Colonic mucosa (tissue), 4 donors: ENCODE data around the gene FAM131B. TPM values are rescaled to one million over a fixed set of nuclear protein-coding genes. Genes with fewer than 3 reads are reported as not detected.

Experiments
- DNase-seq: peaks from one replicate; pipeline ENCODE4 v3.0.0-alpha.2; 2020
- H3K27ac ChIP-seq: fragments of 200-600 bp; one replicate; pipeline ENCODE4 v1.8.0; 2021
- H3K27me3 ChIP-seq: fragments of 200-600 bp; one replicate; pipeline ENCODE4 v1.8.0; 2021
- H3K36me3 ChIP-seq: fragments of 200-600 bp; one replicate; pipeline ENCODE4 v1.8.0; 2021
- H3K4me1 ChIP-seq: fragments of 200-600 bp; one replicate; pipeline ENCODE4 v1.8.0; 2021; ENCODE audit warnings: mild to moderate bottlenecking
- H3K4me3 ChIP-seq: fragments of 200-600 bp; one replicate; pipeline ENCODE4 v1.8.0; 2021
- H3K9ac ChIP-seq, 2 donors: one replicate each; pipeline ENCODE4 v1.7.0; 2013; ENCODE audit warnings: control low read depth in 2 of 2, low read depth in 2 of 2, low read length in 2 of 2
- H3K9me3 ChIP-seq: fragments of 200-600 bp; one replicate; pipeline ENCODE4 v1.8.0; 2021
- CTCF ChIP-seq: fragments of 200-600 bp; IDR thresholded peaks from one replicate; pipeline ENCODE4 v1.8.0; 2022; ENCODE audit warnings: antibody characterized with exemption, mild to moderate bottlenecking
- intact Hi-C: fragments of 100-400 bp; cut with DNase I; formaldehyde crosslinking; loops from one replicate; pipeline ENCODE4 v1.14.1; 2022
- microRNA-seq: library from miRNA; unstranded; fragments of <30 nt; microRNA quantifications from one replicate; pipeline ENCODE4, GENCODE V29; 2019
- total RNA-seq, 2 donors: library from RNA; stranded (reverse); fragmentation: NEBNext Ultra II Directional in 1 of 2; extraction: Animal tissue kit (Norgen Biotek cat#: 25700) in 1 of 2; gene quantifications; one replicate each; pipeline ENCODE4 v1.2.1, GENCODE V29; 2021
- donor health status: healthy.
- donor health status: DM: no; HTN: no; CAD: no.
- donor health status: DM: no; HTN: no; CAD: no.

FAM131B gene
- total RNA-seq, 2 donors from 2014 or later: 0.40 to 1.8 TPM

DNA sequence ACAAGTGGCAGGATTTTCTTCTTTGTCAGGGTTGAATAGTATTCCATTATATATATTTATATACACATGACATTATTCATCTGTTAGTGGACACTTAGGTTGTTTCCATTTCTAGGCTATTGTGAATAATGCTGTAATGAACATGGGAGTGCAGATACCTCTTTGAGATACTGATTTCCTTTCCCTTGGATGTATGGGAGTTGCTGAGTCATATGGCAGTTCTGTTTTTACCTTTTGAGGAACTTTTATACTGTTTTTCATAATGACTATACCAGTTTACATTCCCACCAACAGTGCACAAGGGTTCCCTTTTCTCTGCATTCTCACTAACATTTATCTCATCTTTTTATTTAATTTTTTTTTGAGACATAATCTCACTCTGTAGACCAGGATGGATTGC lies 48.4 kb downstream of the FAM131B start:
- H3K36me3 ChIP-seq: no peaks in the 10 kb centered on the region
- DNase-seq: no peak
- no peak for TF ChIP-seq CTCF
- no peaks in the 10 kb centered on the region for H3K4me1 ChIP-seq
- no peak overlapping the region for H3K4me3 ChIP-seq
- H3K9me3 ChIP-seq: no peaks in the 10 kb centered on the region
- H3K27me3 ChIP-seq: no peaks in the 10 kb centered on the region
- intact Hi-C loops: no loop called here
- H3K9ac ChIP-seq: no peak overlapping the region
- no peak overlapping the region for H3K27ac ChIP-seq

DNA sequence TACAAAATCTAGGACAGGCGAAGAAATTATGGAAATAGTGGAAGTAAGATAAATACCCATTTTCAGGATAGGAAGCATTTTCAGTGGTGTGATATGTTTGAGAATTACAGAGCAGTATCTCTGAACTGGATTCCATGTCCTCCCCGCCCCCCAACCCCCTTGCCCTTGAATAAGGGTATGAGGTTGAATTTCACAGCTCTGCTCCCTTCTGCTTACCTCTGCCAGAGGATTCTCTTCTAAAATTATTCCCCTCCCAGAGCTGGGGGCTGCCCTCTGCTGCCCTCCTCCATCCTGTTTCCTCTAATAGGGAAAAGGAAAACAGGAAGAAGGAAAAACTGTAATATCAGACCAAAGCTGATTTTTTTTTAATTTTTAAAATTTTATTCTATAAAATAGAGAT lies 53.9 kb downstream of the FAM131B start:
- Histone ChIP-seq H3K27ac (no peak overlapping the region), H3K4me3 (no peak overlapping the region), H3K36me3 (peaks cover 10% of the 10 kb centered on the region), H3K9ac (no peak overlapping the region), H3K27me3 (no peaks in the 10 kb centered on the region), H3K9me3 (no peaks in the 10 kb centered on the region), H3K4me1 (no peaks in the 10 kb centered on the region)
- DNase-seq: no peak
- no peak for TF ChIP-seq CTCF
- intact Hi-C loops: loop anchor here (5.0 to 10.0 kb wide), 2 partner anchors 109 to 294 kb away; no protein-coding TSS in a partner anchor

- Histone ChIP-seq H3K4me1 (no peaks in the 10 kb centered on the region), H3K9ac (no peak overlapping the region), H3K27ac (no peak overlapping the region), H3K27me3 (no peaks in the 10 kb centered on the region), H3K4me3 (no peak overlapping the region), H3K36me3 (peaks cover 21% of the 10 kb centered on the region), H3K9me3 (no peaks in the 10 kb centered on the region)
- intact Hi-C loops: loop anchor here (2.0 to 10.0 kb wide), 3 partner anchors 65 to 291 kb away; no protein-coding TSS in a partner anchor
- peak; percentile 83 for TF ChIP-seq CTCF
- DNase-seq: peak; percentile 90
These were observed 57.0 kb downstream of the FAM131B start for GRCh38 chr7:143305423-143306070.

- Histone ChIP-seq H3K4me3 (no peak overlapping the region), H3K27me3 (no peaks in the 10 kb centered on the region), H3K36me3 (peaks cover 25% of the 10 kb centered on the region), H3K4me1 (no peaks in the 10 kb centered on the region), H3K9ac (no peak overlapping the region), H3K9me3 (no peaks in the 10 kb centered on the region), H3K27ac (no peak overlapping the region)
- DNase-seq: no peak
- no peak for TF ChIP-seq CTCF
- intact Hi-C loops: loop anchor here (2.0 to 10.0 kb wide), 3 partner anchors 64 to 290 kb away; no protein-coding TSS in a partner anchor
These were observed 57.6 kb downstream of the FAM131B start for GRCh38 chr7:143304938-143305337.

GRCh38 chr7:143303733-143304132 lies 58.8 kb downstream of the FAM131B start:
- H3K4me1 ChIP-seq: no peaks in the 10 kb centered on the region
- H3K9me3 ChIP-seq: no peaks in the 10 kb centered on the region
- intact Hi-C loops: loop anchor here (2.0 to 10.0 kb wide), 2 partner anchors 63 to 289 kb away; no protein-coding TSS in a partner anchor
- no peak for DNase-seq
- no peak overlapping the region for H3K4me3 ChIP-seq
- H3K27ac ChIP-seq: no peak overlapping the region
- no peaks in the 10 kb centered on the region for H3K27me3 ChIP-seq
- H3K36me3 ChIP-seq: peaks cover 25% of the 10 kb centered on the region
- no peak overlapping the region for H3K9ac ChIP-seq
- no peak for TF ChIP-seq CTCF

Small RNA genes within 50 kb of the gene (microRNA-seq; reads per million reads assigned to microRNA genes)
- not detected for gene MIR6892

Other genes with a start within 250 kb of the FAM131B start
- gene PIP, start 230.6 kb downstream of the FAM131B start, total RNA-seq: not detected
- not detected for gene TAS2R39, start 179.3 kb downstream of the FAM131B start, total RNA-seq
- not detected for gene TAS2R40, start 140.7 kb downstream of the FAM131B start, total RNA-seq
- gene GSTK1, start 99.3 kb downstream of the FAM131B start, total RNA-seq: 100 to 1,000 TPM; 210 to 272 TPM
- 10 to 100 TPM; 18.4 to 27.2 TPM for gene TMEM139, start 77.8 kb downstream of the FAM131B start, total RNA-seq
- gene CASP2, start 74.4 kb downstream of the FAM131B start, total RNA-seq: 10 to 100 TPM; 33.9 to 47.0 TPM
- gene CLCN1, start 46.6 kb downstream of the FAM131B start, total RNA-seq: not detected
- 100 to 1,000 TPM in 1 of 2 donors, 10 to 100 TPM in 1; 54.9 to 110 TPM for gene ZYX, start 18.6 kb upstream of the FAM131B start, total RNA-seq
- 10 to 100 TPM; 16.0 to 18.4 TPM for gene EPHA1, start 46.1 kb upstream of the FAM131B start, total RNA-seq
- not detected for gene TAS2R60, start 80.7 kb upstream of the FAM131B start, total RNA-seq
- not detected for gene TAS2R41, start 115.2 kb upstream of the FAM131B start, total RNA-seq
- 1 to 10 TPM; 1.3 to 2.0 TPM for gene CTAGE15, start 209.1 kb upstream of the FAM131B start, total RNA-seq